RWPE1 (cell line): ENCODE measurements around the gene RUNX1.
"Not testable (repeated sequence)": the region's sequence is repeated elsewhere in the genome, so short reads cannot be mapped to it uniquely, and the experiment has no call there.

Experiments used
- CTCF ChIA-PET: fragments of 350-600 bp; sonication (Branson Sonifier 250); formaldehyde crosslinking; extraction: SDS; loops from one replicate; lab custom pipeline; 2021; lab: Yijun Ruan, JAX
- POLR2A ChIA-PET: fragments of 400-600 bp; formaldehyde crosslinking; extraction: SDS; loops from one replicate; lab custom pipeline; 2020; ENCODE audit warnings: antibody characterized with exemption; ENCODE audit not compliant: low non-redundant PET; lab: Yijun Ruan, JAX
- DNase-seq: peaks from one replicate; pipeline ENCODE4 v3.0.0; 2012; ENCODE audit warnings: low spot score
- H3K27ac ChIP-seq: fragments of 450-650 bp; 2 replicates; pipeline ENCODE4 v1.5.1; 2017
- TF ChIP-seq, protein P1 (sequence below): fragments of 450-650 bp; conservative IDR thresholded peaks from 2 replicates; pipeline ENCODE4 v1.5.1; 2017; ENCODE audit warnings: low read depth, mild to moderate bottlenecking

RUNX1 gene

DNA sequence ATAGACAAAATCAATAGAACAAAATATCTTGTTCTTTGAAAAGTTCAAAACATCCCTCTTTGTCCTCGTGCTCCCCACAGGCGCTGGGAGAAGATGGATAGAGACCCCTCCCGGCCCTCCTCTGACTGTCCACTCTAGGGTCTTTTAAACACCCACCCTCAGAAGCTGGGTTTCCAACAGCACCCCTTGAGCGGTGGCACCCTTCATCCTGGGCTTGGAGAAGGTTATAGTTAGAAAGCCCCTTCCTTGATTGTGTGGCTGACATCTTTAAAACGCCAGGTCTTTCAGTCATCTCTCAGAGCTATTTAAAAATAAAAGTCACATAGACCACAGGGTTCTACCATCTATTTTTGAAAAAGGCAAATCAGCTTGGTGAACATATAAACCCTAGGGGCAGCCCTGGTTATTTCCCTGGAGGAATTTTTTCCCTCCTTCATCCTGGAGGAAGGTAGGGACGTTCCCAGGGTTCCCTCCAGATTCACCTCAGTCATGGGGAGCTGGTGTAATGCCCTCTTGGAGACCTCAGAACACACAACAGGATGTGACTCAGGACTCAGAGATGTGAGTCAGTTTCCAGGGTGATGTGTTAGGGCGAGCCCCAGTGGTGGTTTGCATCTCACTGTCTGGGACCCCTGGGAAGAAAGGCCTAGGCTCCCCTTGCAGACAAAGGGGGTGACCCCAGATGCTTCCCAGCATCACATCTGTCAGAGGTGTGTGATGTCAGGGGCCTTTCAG, 241.8 kb downstream of the RUNX1 start:
- DNase-seq = peak; percentile 92
- H3K27ac ChIP-seq = peak overlapping the region; percentile 99
- TF ChIP-seq, protein P1, sequence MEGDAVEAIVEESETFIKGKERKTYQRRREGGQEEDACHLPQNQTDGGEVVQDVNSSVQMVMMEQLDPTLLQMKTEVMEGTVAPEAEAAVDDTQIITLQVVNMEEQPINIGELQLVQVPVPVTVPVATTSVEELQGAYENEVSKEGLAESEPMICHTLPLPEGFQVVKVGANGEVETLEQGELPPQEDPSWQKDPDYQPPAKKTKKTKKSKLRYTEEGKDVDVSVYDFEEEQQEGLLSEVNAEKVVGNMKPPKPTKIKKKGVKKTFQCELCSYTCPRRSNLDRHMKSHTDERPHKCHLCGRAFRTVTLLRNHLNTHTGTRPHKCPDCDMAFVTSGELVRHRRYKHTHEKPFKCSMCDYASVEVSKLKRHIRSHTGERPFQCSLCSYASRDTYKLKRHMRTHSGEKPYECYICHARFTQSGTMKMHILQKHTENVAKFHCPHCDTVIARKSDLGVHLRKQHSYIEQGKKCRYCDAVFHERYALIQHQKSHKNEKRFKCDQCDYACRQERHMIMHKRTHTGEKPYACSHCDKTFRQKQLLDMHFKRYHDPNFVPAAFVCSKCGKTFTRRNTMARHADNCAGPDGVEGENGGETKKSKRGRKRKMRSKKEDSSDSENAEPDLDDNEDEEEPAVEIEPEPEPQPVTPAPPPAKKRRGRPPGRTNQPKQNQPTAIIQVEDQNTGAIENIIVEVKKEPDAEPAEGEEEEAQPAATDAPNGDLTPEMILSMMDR = no peak
- CTCF ChIA-PET = interaction anchor here (0.6 to 1.8 kb wide), 4 partner anchors 43 to 115 kb away, joined by 3 to 9 read pairs (median 4); no protein-coding TSS in a partner anchor
- POLR2A ChIA-PET = interaction anchor here (0.5 to 1.8 kb wide), 3 partner anchors 38 to 133 kb away, joined by 3 to 9 read pairs (median 5); no protein-coding TSS in a partner anchor

DNA sequence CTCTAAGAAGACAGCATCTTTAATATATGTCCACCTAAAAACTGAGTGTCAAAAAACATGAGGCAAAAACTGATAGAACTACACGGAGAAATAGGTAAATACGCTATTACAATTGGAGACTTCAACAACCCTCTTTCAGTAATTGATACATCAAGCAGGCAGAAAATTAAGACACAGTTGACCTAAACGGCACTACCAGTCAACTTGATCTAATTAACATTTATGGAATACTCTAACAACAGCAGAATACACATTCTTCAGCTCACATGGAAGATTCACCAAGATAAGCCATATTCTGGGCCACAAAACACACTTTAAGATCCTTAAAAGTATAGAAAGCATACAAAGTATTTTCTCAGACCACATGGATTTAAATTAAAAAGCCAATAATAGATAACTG, 242.7 kb downstream of the RUNX1 start:
- POLR2A ChIA-PET = no interaction called here
- H3K27ac ChIP-seq = no peak overlapping the region
- TF ChIP-seq, protein P1 = no peak
- CTCF ChIA-PET = no interaction called here
- DNase-seq = no peak

- ChIA-PET POLR2A (no interaction called here), CTCF (interaction anchor here (0.7 kb wide), 1 partner anchor 1235 kb away, joined by 3 read pairs; no protein-coding TSS in a partner anchor)
- H3K27ac ChIP-seq = peak overlapping the region; percentile 41; the same call in 1 of the 2 replicates
- TF ChIP-seq, protein P1 = no peak
- no peak for DNase-seq
Observed at GRCh38 chr21:34805157-34805556, 243.9 kb downstream of the RUNX1 start.

DNA sequence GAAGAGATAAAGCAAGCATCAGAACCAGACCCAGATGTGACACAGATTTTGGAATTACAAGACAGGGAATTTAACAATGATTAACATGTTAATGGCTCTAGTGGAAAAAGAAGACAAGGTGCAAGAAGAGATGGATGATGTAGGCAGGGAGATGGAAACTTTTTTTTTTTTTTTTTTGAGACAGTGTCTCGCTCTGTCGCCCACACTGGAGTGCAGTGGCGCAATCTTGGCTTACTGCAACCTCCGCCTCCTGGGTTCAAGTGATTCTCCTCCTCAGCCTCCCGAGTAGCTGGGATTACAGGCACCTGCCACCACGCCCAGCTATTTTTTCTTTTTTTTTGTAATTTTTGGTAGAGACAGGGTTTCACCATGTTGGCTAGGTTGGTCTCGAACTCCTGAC, 244.5 kb downstream of the RUNX1 start:
- H3K27ac ChIP-seq = peak overlapping the region; percentile 41
- POLR2A ChIA-PET, DNase-seq: not testable (repeated sequence)
- CTCF ChIA-PET = interaction anchor here (0.7 kb wide), 1 partner anchor 1236 kb away, joined by 3 read pairs; no protein-coding TSS in a partner anchor

DNA sequence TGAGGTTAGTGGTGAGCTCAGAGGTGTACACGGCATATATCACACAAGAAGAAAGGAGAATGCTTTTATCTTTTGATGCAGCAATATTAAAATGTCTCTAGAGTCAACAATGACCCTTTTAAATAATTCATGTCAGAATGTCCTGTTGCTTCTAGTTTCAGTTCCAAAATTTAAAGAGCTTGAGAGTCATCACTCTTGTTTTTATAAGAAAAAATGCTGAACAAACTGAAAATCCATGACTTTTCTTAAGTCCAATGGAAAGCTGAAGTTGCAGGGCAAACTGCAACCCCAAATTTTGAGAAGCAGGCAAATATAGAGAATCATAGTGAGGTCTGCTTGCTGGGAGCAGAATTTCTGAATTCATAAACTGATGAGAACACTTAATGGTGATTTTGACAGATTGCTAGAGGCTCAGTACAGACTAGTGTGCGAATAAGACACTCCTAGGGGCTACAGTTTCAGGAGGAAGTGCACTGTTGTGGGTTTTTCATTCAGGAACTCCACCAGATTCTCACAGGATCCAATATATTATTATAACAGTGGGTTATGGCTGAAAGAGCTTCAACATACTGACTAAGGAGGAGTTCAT, 245.2 kb downstream of the RUNX1 start:
- no peak for DNase-seq
- CTCF ChIA-PET = no interaction called here
- H3K27ac ChIP-seq = no peak overlapping the region
- POLR2A ChIA-PET = interaction anchor here (0.6 kb wide), 1 partner anchor 15 kb away, joined by 9 read pairs; no protein-coding TSS in a partner anchor
- TF ChIP-seq, protein P1 = no peak

DNA sequence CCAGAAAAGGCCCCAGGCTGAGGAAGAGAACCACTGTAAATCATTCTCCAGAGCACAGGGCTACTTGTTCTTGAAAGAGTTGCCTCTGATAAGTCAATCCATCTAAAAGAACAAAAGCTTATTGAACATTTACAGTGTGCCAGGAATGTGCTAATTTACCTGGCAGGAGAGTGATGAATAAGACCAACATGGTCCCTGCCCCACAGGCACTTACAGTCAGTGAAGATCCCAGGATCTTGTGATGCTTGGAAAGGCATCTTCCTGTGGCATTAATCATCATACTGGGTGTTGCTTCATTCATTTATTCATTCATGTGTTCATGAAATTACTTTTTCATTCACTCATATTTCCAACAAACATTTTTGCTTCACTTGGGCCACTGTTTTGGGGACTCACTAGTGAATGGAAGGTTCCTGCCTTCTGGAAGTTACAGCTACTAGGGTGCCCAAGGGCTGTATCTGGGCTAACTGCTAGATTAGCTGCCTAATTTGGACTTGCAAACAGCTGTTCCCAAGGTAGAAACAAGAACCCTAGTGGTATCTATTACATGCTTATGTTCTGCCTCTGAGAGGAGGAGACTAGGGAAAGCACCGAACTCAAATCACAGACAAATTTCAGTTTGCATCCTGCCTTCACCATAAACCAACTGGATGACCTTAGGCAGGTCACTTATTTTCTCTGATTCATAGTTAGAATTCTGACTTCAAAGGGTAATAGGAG, 246.8 kb downstream of the RUNX1 start:
- H3K27ac ChIP-seq = no peak overlapping the region
- no peak for DNase-seq

More for the DNA sequence above, 246.8 kb downstream of the RUNX1 start:
- ChIA-PET CTCF (no interaction called here), POLR2A (no interaction called here)
- TF ChIP-seq, protein P1 = no peak
